ENCODE measurements around the gene PTN. TPM values are rescaled to one million over a fixed set of nuclear protein-coding genes. Genes with fewer than 3 reads are reported as not detected.

The PTN gene
- total RNA-seq, 1 experiment from 2014 or later = 7.0 TPM

DNA sequence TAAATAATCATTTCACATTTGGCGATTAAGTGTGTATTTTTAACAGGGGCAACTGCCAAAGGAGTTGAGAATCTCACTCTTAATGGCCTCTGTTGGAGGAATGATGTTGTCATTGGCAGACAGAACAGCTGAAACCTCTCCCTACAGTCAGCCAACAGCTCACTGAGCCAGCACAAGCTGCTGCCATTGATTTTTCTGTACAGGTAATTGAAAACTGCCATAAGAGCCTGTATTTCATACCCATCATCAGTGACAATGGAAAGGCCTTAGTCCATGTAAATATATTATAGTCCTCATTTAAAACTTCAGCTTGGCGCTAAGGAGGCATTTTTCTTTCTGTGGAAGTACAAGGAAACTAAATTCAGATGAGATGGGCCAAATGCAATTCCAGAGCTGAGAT, 28.1 kb upstream of the PTN start:
- H3K4me2 ChIP-seq = no peak overlapping the region
- intact Hi-C loops (cut with micrococcal nuclease; ENCODE audit: unreplicated experiment) = no loop called here
- no peak for DNase-seq
- no peak overlapping the region for H2AFZ ChIP-seq
- H3K79me2 ChIP-seq (ENCODE audit: low read depth) = no peaks in the 10 kb centered on the region
- no peak overlapping the region for H3K4me3 ChIP-seq
- no peaks in the 10 kb centered on the region for H3K36me3 ChIP-seq (ENCODE audit: low read depth)
- ChIA-PET CTCF (no interaction called here), POLR2A (ENCODE audit: unreplicated experiment) (no interaction called here)
- no peaks in the 10 kb centered on the region for H3F3A ChIP-seq (ENCODE audit: insufficient read depth, low read depth)
- H3K9me3 ChIP-seq (ENCODE audit: insufficient read depth, low read depth) = no peaks in the 10 kb centered on the region
- H3K27me3 ChIP-seq (ENCODE audit: insufficient read depth, low read depth) = no peaks in the 10 kb centered on the region
- no peaks in the 10 kb centered on the region for H3K9me2 ChIP-seq (ENCODE audit: insufficient read depth)
- TF ChIP-seq EZH2 (IDR thresholded peaks at IDR 0.05; ENCODE audit: low read depth) (no peak), CTCF (conservative IDR thresholded peaks at IDR 0.05) (no peak)
- H4K20me1 ChIP-seq (ENCODE audit: insufficient read depth) = no peaks in the 10 kb centered on the region
- H3K4me1 ChIP-seq (replicated peaks; ENCODE audit: insufficient read depth) = no peaks in the 10 kb centered on the region
- no peak overlapping the region for H3K27ac ChIP-seq
- BruUV-seq (replicated peaks) = no TSS peak

- H3K9me2 ChIP-seq (ENCODE audit: insufficient read depth) = no peaks in the 10 kb centered on the region; the same call in 1 of the 2 replicates
- H3K27me3 ChIP-seq (ENCODE audit: insufficient read depth, low read depth) = no peaks in the 10 kb centered on the region
- H3K4me1 ChIP-seq (replicated peaks; ENCODE audit: insufficient read depth) = no peaks in the 10 kb centered on the region
- no peak for DNase-seq
- ChIA-PET CTCF (no interaction called here), POLR2A (ENCODE audit: unreplicated experiment) (no interaction called here)
- intact Hi-C loops (cut with micrococcal nuclease; ENCODE audit: unreplicated experiment) = no loop called here
- no peak overlapping the region for H3K4me3 ChIP-seq
- no peaks in the 10 kb centered on the region for H3K9me3 ChIP-seq (ENCODE audit: insufficient read depth, low read depth)
- no peak overlapping the region for H3K27ac ChIP-seq
- H3K79me2 ChIP-seq (ENCODE audit: low read depth) = no peaks in the 10 kb centered on the region
- no peak for TF ChIP-seq CTCF (conservative IDR thresholded peaks at IDR 0.05)
- TF ChIP-seq EZH2 (IDR thresholded peaks at IDR 0.05; ENCODE audit: low read depth) = no peak
- no peak overlapping the region for H3K4me2 ChIP-seq
- no peaks in the 10 kb centered on the region for H3F3A ChIP-seq (ENCODE audit: insufficient read depth, low read depth)
- no peak overlapping the region for H2AFZ ChIP-seq
- no peaks in the 10 kb centered on the region for H3K36me3 ChIP-seq (ENCODE audit: low read depth)
- BruUV-seq (replicated peaks) = no TSS peak
- no peaks in the 10 kb centered on the region for H4K20me1 ChIP-seq (ENCODE audit: insufficient read depth)
Observed at GRCh38 chr7:137366995-137367394, 23.5 kb upstream of the PTN start.

GRCh38 chr7:137363683-137364082, 20.1 kb upstream of the PTN start:
- no peak overlapping the region for H3K4me2 ChIP-seq
- no TSS peak for BruUV-seq (replicated peaks)
- TF ChIP-seq CTCF (conservative IDR thresholded peaks at IDR 0.05) (no peak), EZH2 (IDR thresholded peaks at IDR 0.05; ENCODE audit: low read depth) (no peak)
- no peak overlapping the region for H2AFZ ChIP-seq
- H3K4me1 ChIP-seq (replicated peaks; ENCODE audit: insufficient read depth) = no peaks in the 10 kb centered on the region
- no peak overlapping the region for H3K27ac ChIP-seq
- H3K27me3 ChIP-seq (ENCODE audit: insufficient read depth, low read depth) = no peaks in the 10 kb centered on the region
- H4K20me1 ChIP-seq (ENCODE audit: insufficient read depth) = no peaks in the 10 kb centered on the region
- H3K9me2 ChIP-seq (ENCODE audit: insufficient read depth) = no peaks in the 10 kb centered on the region; the same call in 1 of the 2 replicates
- H3K4me3 ChIP-seq = no peak overlapping the region
- intact Hi-C loops (cut with micrococcal nuclease; ENCODE audit: unreplicated experiment) = no loop called here
- no peaks in the 10 kb centered on the region for H3K36me3 ChIP-seq (ENCODE audit: low read depth)
- no peaks in the 10 kb centered on the region for H3K79me2 ChIP-seq (ENCODE audit: low read depth)
- POLR2A ChIA-PET (ENCODE audit: unreplicated experiment) = no interaction called here
- no peak for DNase-seq
- CTCF ChIA-PET = no interaction called here
- H3K9me3 ChIP-seq (ENCODE audit: insufficient read depth, low read depth) = no peaks in the 10 kb centered on the region; the same call in 1 of the 2 replicates
- no peaks in the 10 kb centered on the region for H3F3A ChIP-seq (ENCODE audit: insufficient read depth, low read depth)
